Stimulated activated CD8-positive, alpha-beta memory T cell treated with anti-CD3 and anti-CD28 coated beads, Interleukin-15, amount 100 ng/mL, for 24 hours (primary cell): ENCODE results near the gene CFAP161.

ENCODE experiments used
- DNase-seq: peaks from one replicate; pipeline ENCODE4 v3.0.0-alpha.2; 2020; ENCODE audit warnings: low read depth

The CFAP161 gene

GRCh38 chr15:81183439-81183775 is 49.3 kb downstream of the CFAP161 start:
- DNase-seq = no peak

- DNase-seq = no peak
Measured at GRCh38 chr15:81184188-81184587, 50.1 kb downstream of the CFAP161 start.

GRCh38 chr15:81185631-81186295 is 51.7 kb downstream of the CFAP161 start:
- DNase-seq = no peak

- DNase-seq = no peak
Measured at GRCh38 chr15:81188354-81188753, 54.3 kb downstream of the CFAP161 start.

GRCh38 chr15:81189583-81190283 is 55.7 kb downstream of the CFAP161 start:
- DNase-seq = no peak

- no peak for DNase-seq
Measured at GRCh38 chr15:81190922-81191507, 56.9 kb downstream of the CFAP161 start.

GRCh38 chr15:81191701-81192100 is 57.6 kb downstream of the CFAP161 start:
- no peak for DNase-seq

- DNase-seq = no peak
Measured at GRCh38 chr15:81194723-81195122, 60.7 kb downstream of the CFAP161 start.

GRCh38 chr15:81195339-81195864 is 61.3 kb downstream of the CFAP161 start:
- DNase-seq = no peak

GRCh38 chr15:81196576-81197254 is 62.6 kb downstream of the CFAP161 start, which contains the start of gene IL16:
IL16 (plus strand) TSS chr15:81196879; CDS start chr15:81225400, 28,521 bp downstream.
- DNase-seq = no peak

GRCh38 chr15:81197255-81197630 is 63.2 kb downstream of the CFAP161 start:
- no peak for DNase-seq

GRCh38 chr15:81197688-81198281 is 63.7 kb downstream of the CFAP161 start:
- no peak for DNase-seq
